Measurements from ENCODE around the gene BCKDHA. TPM values are rescaled to one million over a fixed set of nuclear protein-coding genes. Genes with fewer than 3 reads are reported as not detected.

Gene BCKDHA
- polyA plus RNA-seq, 1 donor from 2014 or later = 51.9 TPM

GRCh38 chr19:41363753-41364523, 33.7 kb upstream of the BCKDHA start, which contains the start of gene B9D2:
Gene B9D2 (minus strand): TSS chr19:41364149. CDS start chr19:41363519, 630 bp downstream.
- H3K36me3 ChIP-seq (ENCODE audit: insufficient read depth, low read length) = no peaks in the 10 kb centered on the region
- H3K9me2 ChIP-seq (ENCODE audit: insufficient read depth, low read length) = no peaks in the 10 kb centered on the region
- peaks cover 22% of the 10 kb centered on the region for H3K79me2 ChIP-seq (replicated peaks; ENCODE audit: insufficient read depth, low read length)
- no peaks in the 10 kb centered on the region for H3K9me3 ChIP-seq (ENCODE audit: low read length)
- H3K27me3 ChIP-seq (ENCODE audit: insufficient read depth, low read depth, low read length) = no peaks in the 10 kb centered on the region
- peak within 1 kb of the TSS; percentile 68 for H3K4me3 ChIP-seq (ENCODE audit: low read length)
- peak within 1 kb of the TSS; percentile 97 for H3K27ac ChIP-seq (ENCODE audit: low read length)
- peaks cover 8% of the 10 kb centered on the region for H3F3A ChIP-seq (ENCODE audit: insufficient read depth, low read length, poor library complexity, severe bottlenecking)
- no peaks in the 10 kb centered on the region for H4K20me1 ChIP-seq (ENCODE audit: insufficient read depth)
- H3K9ac ChIP-seq (ENCODE audit: low read length) = peak within 1 kb of the TSS; percentile 91
- peak within 1 kb of the TSS; percentile 71 for H3K4me2 ChIP-seq (ENCODE audit: low read length)
- no peak for TF ChIP-seq RAD21 (conservative IDR thresholded peaks at IDR 0.05)
- TF ChIP-seq EP300 (conservative IDR thresholded peaks at IDR 0.05; ENCODE audit: poor library complexity, severe bottlenecking) = peak; percentile 61
- TF ChIP-seq TAF1 (IDR thresholded peaks at IDR 0.05; ENCODE audit: low read depth) = peak; percentile 93
- peak; percentile 92 for TF ChIP-seq POLR2AphosphoS5 (IDR thresholded peaks at IDR 0.05)
- TF ChIP-seq SMC3 (conservative IDR thresholded peaks at IDR 0.05; ENCODE audit: poor library complexity) = no peak
- peak; percentile 84 for TF ChIP-seq MXI1 (conservative IDR thresholded peaks at IDR 0.05; ENCODE audit: poor library complexity, severe bottlenecking)
- TF ChIP-seq CTCF (IDR thresholded peaks at IDR 0.05; ENCODE audit: poor library complexity, severe bottlenecking) = no peak
- TF ChIP-seq REST (IDR thresholded peaks at IDR 0.05; ENCODE audit: borderline replicate concordance) = peak; percentile 86
- H2AFZ ChIP-seq (ENCODE audit: low read depth, low read length) = peak within 1 kb of the TSS; percentile 62

GRCh38 chr19:41364524-41365391, 32.9 kb upstream of the BCKDHA start:
- H3K9me2 ChIP-seq (ENCODE audit: insufficient read depth, low read length) = no peaks in the 10 kb centered on the region
- H3K4me3 ChIP-seq (ENCODE audit: low read length) = peak overlapping the region; percentile 68
- H3K9ac ChIP-seq (ENCODE audit: low read length) = peak overlapping the region; percentile 91
- H2AFZ ChIP-seq (ENCODE audit: low read depth, low read length) = peak overlapping the region; percentile 62
- no peaks in the 10 kb centered on the region for H3K36me3 ChIP-seq (ENCODE audit: insufficient read depth, low read length)
- H4K20me1 ChIP-seq (ENCODE audit: insufficient read depth) = no peaks in the 10 kb centered on the region
- peak overlapping the region; percentile 71 for H3K4me2 ChIP-seq (ENCODE audit: low read length)
- no peaks in the 10 kb centered on the region for H3K9me3 ChIP-seq (ENCODE audit: low read length)
- H3K79me2 ChIP-seq (replicated peaks; ENCODE audit: insufficient read depth, low read length) = peaks cover 22% of the 10 kb centered on the region
- no peaks in the 10 kb centered on the region for H3K27me3 ChIP-seq (ENCODE audit: insufficient read depth, low read depth, low read length)
- peaks cover 8% of the 10 kb centered on the region for H3F3A ChIP-seq (ENCODE audit: insufficient read depth, low read length, poor library complexity, severe bottlenecking)
- peak overlapping the region; percentile 97 for H3K27ac ChIP-seq (ENCODE audit: low read length)
- TF ChIP-seq EZH2 (IDR thresholded peaks at IDR 0.05; ENCODE audit: borderline replicate concordance, insufficient read depth, low read length, poor library complexity, severe bottlenecking) (no peak), SMC3 (conservative IDR thresholded peaks at IDR 0.05; ENCODE audit: poor library complexity) (no peak), CTCF (IDR thresholded peaks at IDR 0.05; ENCODE audit: poor library complexity, severe bottlenecking) (no peak), REST (IDR thresholded peaks at IDR 0.05; ENCODE audit: borderline replicate concordance) (no peak), TAF1 (IDR thresholded peaks at IDR 0.05; ENCODE audit: low read depth) (no peak), POLR2AphosphoS5 (IDR thresholded peaks at IDR 0.05) (no peak), EP300 (conservative IDR thresholded peaks at IDR 0.05; ENCODE audit: poor library complexity, severe bottlenecking) (no peak), MXI1 (conservative IDR thresholded peaks at IDR 0.05; ENCODE audit: poor library complexity, severe bottlenecking) (no peak), RAD21 (conservative IDR thresholded peaks at IDR 0.05) (no peak)

Measured in neural cell (in vitro differentiated cells).